Measurements from ENCODE around the gene UBE2E2. TPM values are rescaled to one million over a fixed set of nuclear protein-coding genes. Genes with fewer than 3 reads are reported as not detected.
"Not testable (repeated sequence)": the region's sequence is repeated elsewhere in the genome, so short reads cannot be mapped to it uniquely, and the experiment has no call there.

Gene UBE2E2
- total and polyA plus RNA-seq, 2 of the 13 experiments (the other 11 are each of a cell fraction or from before 2014, with no cell fraction given) = 0.77 to 1.5 TPM

GRCh38 chr3:23349444-23349843, 146.3 kb downstream of the UBE2E2 start:
- H3K4me1 ChIP-seq (ENCODE audit: insufficient read depth, low read length); H4K20me1 ChIP-seq (ENCODE audit: insufficient read depth, low read length); H3K4me3 ChIP-seq (replicated peaks in 1 of 3; ENCODE audit: insufficient read depth in 1 of 3, low read depth in 2 of 3, low read length in 3 of 3); FAIRE-seq; in situ Hi-C loops (cut with HindIII; ENCODE audit: extremely low pct_ligation_motif_present, low pct_unique_long_range_greater_than_20kb); BruUV-seq (replicated peaks); POLR2A ChIA-PET; DNase-seq (ENCODE audit: low spot score); H2AFZ ChIP-seq (ENCODE audit: low read length); H3K9ac ChIP-seq (ENCODE audit: insufficient read depth, low read depth, low read length); H3K79me2 ChIP-seq (ENCODE audit: insufficient read depth, low read length); ATAC-seq; H3K27me3 ChIP-seq (ENCODE audit: control insufficient read depth in 1 of 2, insufficient read depth in 2 of 2, low read length in 2 of 2); intact Hi-C loops (cut with micrococcal nuclease; ENCODE audit: unreplicated experiment); H3K4me2 ChIP-seq (ENCODE audit: low read depth, low read length); H3K9me3 ChIP-seq (ENCODE audit: low read length); H3K36me3 ChIP-seq (replicated peaks in 1 of 2; ENCODE audit: control insufficient read depth in 1 of 2, insufficient read depth in 2 of 2, low read length in 2 of 2); CTCF ChIA-PET (ENCODE audit: low intra/inter-chr PET ratio, low total read pairs); H3K27ac ChIP-seq (ENCODE audit: extremely low read length, insufficient read depth, low read length); TF ChIP-seq FOXA1 (IDR thresholded peaks at IDR 0.05): not testable (repeated sequence)
- WGBS (ENCODE audit: low lambda C conversion rate) = 88% methylated on average over 4 of the region's 15 CpGs
- TF ChIP-seq FOXA3 (CRISPR knock-in tag; IDR thresholded peaks at IDR 0.05) = peak; percentile 21; the same call in 1 of the 2 replicates
- peak; percentile 68 for TF ChIP-seq FOXA1 (CRISPR knock-in tag; IDR thresholded peaks at IDR 0.05)

GRCh38 chr3:23356169-23356568, 153.0 kb downstream of the UBE2E2 start:
- no peaks in the 10 kb centered on the region for H4K20me1 ChIP-seq (ENCODE audit: insufficient read depth, low read length)
- H3K4me3 ChIP-seq (replicated peaks in 1 of 3; ENCODE audit: insufficient read depth in 1 of 3, low read depth in 2 of 3, low read length in 3 of 3) = no peak overlapping the region
- CTCF ChIA-PET (ENCODE audit: low intra/inter-chr PET ratio, low total read pairs) = no interaction called here
- TF ChIP-seq ZNF446 (CRISPR knock-in tag; IDR thresholded peaks at IDR 0.05) (no peak), ARHGAP35 (CRISPR knock-in tag; IDR thresholded peaks at IDR 0.05; ENCODE audit: borderline replicate concordance) (no peak), MBD4 (IDR thresholded peaks at IDR 0.05; ENCODE audit: borderline replicate concordance, low read length) (no peak), CSRNP2 (CRISPR knock-in tag; conservative IDR thresholded peaks at IDR 0.05; ENCODE audit: low read depth) (no peak), ZNF3 (CRISPR knock-in tag; IDR thresholded peaks at IDR 0.05) (no peak), ZNF670 (CRISPR knock-in tag; IDR thresholded peaks at IDR 0.05; ENCODE audit: borderline replicate concordance) (no peak), ZFP36 (IDR thresholded peaks at IDR 0.05; ENCODE audit: borderline replicate concordance, low read depth, low read length, partially characterized antibody) (no peak), HOXD1 (CRISPR knock-in tag; IDR thresholded peaks at IDR 0.05) (no peak), ZSCAN29 (CRISPR knock-in tag; conservative IDR thresholded peaks at IDR 0.05) (no peak), ASH2L (IDR thresholded peaks at IDR 0.05; ENCODE audit: insufficient read length, low read depth, low read length) (no peak)
- no peaks in the 10 kb centered on the region for H3K27me3 ChIP-seq (ENCODE audit: control insufficient read depth in 1 of 2, insufficient read depth in 2 of 2, low read length in 2 of 2)
- no peaks in the 10 kb centered on the region for H3K36me3 ChIP-seq (replicated peaks in 1 of 2; ENCODE audit: control insufficient read depth in 1 of 2, insufficient read depth in 2 of 2, low read length in 2 of 2)
- POLR2A ChIA-PET = no interaction called here
- no TSS peak for BruUV-seq (replicated peaks)
- H3K9me3 ChIP-seq (ENCODE audit: low read length) = no peaks in the 10 kb centered on the region
- WGBS (ENCODE audit: low lambda C conversion rate) = 18% methylated on average over 3 of the region's 3 CpGs
- no peak overlapping the region for H2AFZ ChIP-seq (ENCODE audit: low read length)
- no peaks in the 10 kb centered on the region for H3K79me2 ChIP-seq (ENCODE audit: insufficient read depth, low read length)
- in situ Hi-C loops (cut with HindIII; ENCODE audit: extremely low pct_ligation_motif_present, low pct_unique_long_range_greater_than_20kb) (no loop called here), intact Hi-C loops (cut with micrococcal nuclease; ENCODE audit: unreplicated experiment) (no loop called here)
- FAIRE-seq = no peak
- H3K4me2 ChIP-seq (ENCODE audit: low read depth, low read length) = no peak overlapping the region
- no peak overlapping the region for H3K27ac ChIP-seq (ENCODE audit: extremely low read length, insufficient read depth, low read length)
- no peak overlapping the region for H3K9ac ChIP-seq (ENCODE audit: insufficient read depth, low read depth, low read length)
- no peak for ATAC-seq
- DNase-seq (ENCODE audit: low spot score) = no peak
- H3K4me1 ChIP-seq (ENCODE audit: insufficient read depth, low read length) = no peaks in the 10 kb centered on the region

Measured in HepG2 (cell line).